HEK293T (cell line): Measurements from ENCODE around the gene PLEKHG4B.

Source experiments
- BHLHE40 ChIP-seq: fragments of 450-650 bp; IDR thresholded peaks from 2 replicates; pipeline ENCODE4 v1.6.1; 2016; ENCODE audit warnings: mild to moderate bottlenecking, moderate library complexity, borderline replicate concordance
- SP1 ChIP-seq: fragments of 450-650 bp; IDR thresholded peaks from 2 replicates; pipeline ENCODE4 v1.6.1; 2017

DNA sequence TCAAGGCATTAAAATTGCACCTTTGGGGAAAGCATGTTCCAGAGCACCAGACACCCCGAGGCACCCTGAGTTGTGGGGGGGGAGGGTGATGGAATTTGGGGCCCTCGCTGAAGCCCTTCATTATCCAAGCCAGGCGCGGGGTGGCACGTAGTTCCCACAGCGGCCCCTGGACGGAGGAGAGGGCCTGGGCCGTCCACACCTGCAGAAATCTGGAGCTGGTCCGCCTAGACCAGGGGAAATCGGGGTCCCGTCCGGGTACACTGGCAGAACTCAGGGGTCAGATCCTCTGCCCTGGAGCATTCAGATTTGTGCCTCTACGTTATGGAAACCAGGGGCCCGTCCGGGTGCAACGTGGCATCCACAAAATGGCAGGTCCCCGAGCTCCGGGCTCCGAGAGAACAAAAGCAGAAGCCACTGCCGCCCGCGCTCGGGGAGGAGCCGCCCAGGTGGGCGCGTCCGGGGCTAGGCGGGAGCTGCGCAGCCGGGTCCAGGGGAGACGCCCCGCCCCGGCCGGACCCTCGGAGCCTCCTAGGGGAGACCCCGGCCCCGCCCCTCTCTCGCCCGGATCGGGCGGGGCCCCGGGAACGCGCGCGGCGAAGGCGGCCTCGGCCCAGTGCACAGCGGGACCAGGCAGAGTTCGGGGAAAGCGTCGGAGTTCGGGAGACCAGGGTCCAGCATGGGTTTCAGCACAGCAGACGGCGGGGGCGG, at the start of gene PLEKHG4B:
- TF ChIP-seq BHLHE40 (no peak), SP1 (no peak)
